ENCODE data around the gene C1QBP.

Gene C1QBP

DNA sequence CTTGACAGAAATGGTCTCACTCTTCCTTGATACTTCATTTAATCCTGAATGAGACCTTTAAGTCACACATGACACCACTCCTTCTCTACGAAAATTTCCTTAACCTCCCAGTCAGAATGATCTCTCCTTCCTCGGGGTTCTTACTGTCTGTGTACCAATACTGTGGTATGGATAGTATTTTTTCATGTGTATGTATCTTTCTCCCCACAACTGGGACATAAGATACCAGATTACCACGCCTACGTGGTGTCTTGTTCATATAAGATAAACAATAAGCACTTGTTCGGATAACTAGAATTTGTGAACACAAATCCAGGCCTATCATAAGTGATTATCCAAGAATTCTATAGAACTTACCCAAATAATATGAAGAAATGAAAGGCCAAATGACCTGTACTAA, 30.8 kb downstream of the C1QBP start:
- no peak for DNase-seq (ENCODE audit: low read depth)
- TF ChIP-seq CTCF (conservative IDR thresholded peaks at IDR 0.05; ENCODE audit: low read depth, low read length), result no peak
- H3K4me3 ChIP-seq (ENCODE audit: low read length), result no peak overlapping the region

GRCh38 chr17:5405400-5405799, 33.6 kb downstream of the C1QBP start:
- no peak overlapping the region for H3K4me3 ChIP-seq (ENCODE audit: low read length)
- TF ChIP-seq CTCF (conservative IDR thresholded peaks at IDR 0.05; ENCODE audit: low read depth, low read length), result no peak
- DNase-seq (ENCODE audit: low read depth), result no peak

DNA sequence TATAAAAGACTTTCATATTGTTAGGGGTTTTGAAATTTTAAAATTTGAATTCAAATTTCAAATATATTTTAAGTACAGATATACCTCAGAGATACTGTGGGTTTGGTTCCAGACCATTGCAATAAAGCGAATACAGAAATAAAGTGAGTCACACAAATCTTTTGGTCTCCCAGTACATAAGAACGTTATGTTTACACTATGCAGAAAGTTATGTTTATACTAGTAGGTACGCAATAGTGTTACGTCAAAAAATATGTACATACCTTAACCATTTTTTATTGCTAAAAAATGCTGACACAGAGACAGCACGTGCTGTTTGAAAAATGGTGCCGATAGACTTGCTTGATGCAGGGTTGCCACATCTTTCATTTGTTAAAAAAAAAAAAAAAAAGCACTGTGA, 39.2 kb downstream of the C1QBP start:
- H3K4me3 ChIP-seq (ENCODE audit: low read length), result no peak overlapping the region
- no peak for DNase-seq (ENCODE audit: low read depth)
- no peak for TF ChIP-seq CTCF (conservative IDR thresholded peaks at IDR 0.05; ENCODE audit: low read depth, low read length)

- no peak for TF ChIP-seq CTCF (conservative IDR thresholded peaks at IDR 0.05; ENCODE audit: low read depth, low read length)
- no peak overlapping the region for H3K4me3 ChIP-seq (ENCODE audit: low read length)
- no peak for DNase-seq (ENCODE audit: low read depth)
Observed at GRCh38 chr17:5396612-5397011, 42.3 kb downstream of the C1QBP start.

GRCh38 chr17:5391678-5392077, 47.3 kb downstream of the C1QBP start:
- no peak overlapping the region for H3K4me3 ChIP-seq (ENCODE audit: low read length)
- DNase-seq (ENCODE audit: low read depth), result no peak
- no peak for TF ChIP-seq CTCF (conservative IDR thresholded peaks at IDR 0.05; ENCODE audit: low read depth, low read length)

All from retinal pigment epithelial cell (primary cell).